OCI-LY1 (cell line): Measurements from ENCODE around the gene WDR75.

Source experiments
- CTCF ChIP-seq: fragments of 200-600 bp; sonication (generic), shearing (Covaris generic); IDR thresholded peaks from 2 replicates; pipeline ENCODE4 v1.5.1; 2017; ENCODE audit warnings: mild to moderate bottlenecking, antibody characterized with exemption, low read length, moderate library complexity, mixed read lengths
- EZH2 ChIP-seq: fragments of 200-600 bp; sonication (generic), shearing (Covaris generic); IDR thresholded peaks from 2 replicates; pipeline ENCODE4 v1.8.0; 2017; ENCODE audit warnings: borderline replicate concordance, mixed run types, mild to moderate bottlenecking, antibody characterized with exemption, low read length, moderate library complexity, mixed read lengths

- TF ChIP-seq CTCF (no peak), EZH2 (no peak)
Observed at GRCh38 chr2:189425676-189426075, 15.6 kb upstream of the WDR75 start.
